Brain microvascular endothelial cell (primary cell): Measurements from ENCODE around the gene ALDH1L2.

Experiments
- DNase-seq: peaks from one replicate; pipeline ENCODE4 v3.0.0-alpha.2; 2020
- H3K27ac ChIP-seq: fragments of 250-450 bp; sonication (Bioruptor Pico); 2 replicates; pipeline ENCODE4 v1.5.1; 2020; ENCODE audit warnings: mild to moderate bottlenecking, moderate library complexity
- H3K27me3 ChIP-seq: fragments of 250-450 bp; sonication (Bioruptor Pico); replicated peaks from 2 replicates; pipeline ENCODE4 v1.5.1; 2020; ENCODE audit warnings: mild to moderate bottlenecking
- H3K36me3 ChIP-seq: fragments of 250-450 bp; sonication (Bioruptor Pico); replicated peaks from 2 replicates; pipeline ENCODE4 v1.5.1; 2020; ENCODE audit warnings: mild to moderate bottlenecking
- H3K4me3 ChIP-seq: 2 replicates; pipeline ENCODE4 v1.5.1; 2011; ENCODE audit warnings: low read depth, mild to moderate bottlenecking, control low read depth, low read length, moderate library complexity
- in situ Hi-C: cut with HindIII; loops from 2 replicates; pipeline ENCODE4 v1.10.0; 2017; ENCODE audit warnings: low sequenced_read_pairs, low pct_ligation_motif_present
- TF ChIP-seq, protein P1 (sequence below): IDR thresholded peaks from 2 replicates; pipeline ENCODE4 v1.5.1; 2011; ENCODE audit warnings: low read depth, mild to moderate bottlenecking, moderate library complexity, low read length, control low read depth, inconsistent platforms; ENCODE audit errors: missing control alignments

Gene ALDH1L2

DNA sequence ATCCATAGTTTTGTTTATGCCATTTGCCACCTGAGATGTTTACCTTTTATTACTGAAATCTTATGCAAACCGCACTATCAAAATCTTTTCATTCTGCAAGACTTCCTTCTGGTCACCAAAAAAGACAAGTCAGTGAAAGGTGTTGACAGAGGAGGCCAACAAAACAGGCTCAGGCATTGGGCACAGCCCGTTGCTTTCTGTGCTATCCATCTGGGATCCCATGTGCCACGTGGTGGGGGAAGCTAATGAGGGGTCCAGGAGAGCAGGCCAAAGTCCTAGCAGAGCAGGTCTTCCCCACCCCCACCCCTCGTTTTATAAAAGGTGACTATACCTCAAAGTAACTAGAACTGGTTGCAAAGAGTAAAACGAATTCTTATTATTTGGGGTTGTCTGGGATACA is 1.2 kb downstream of the ALDH1L2 start:
- peak overlapping the region; percentile 85 for H3K4me3 ChIP-seq

DNA sequence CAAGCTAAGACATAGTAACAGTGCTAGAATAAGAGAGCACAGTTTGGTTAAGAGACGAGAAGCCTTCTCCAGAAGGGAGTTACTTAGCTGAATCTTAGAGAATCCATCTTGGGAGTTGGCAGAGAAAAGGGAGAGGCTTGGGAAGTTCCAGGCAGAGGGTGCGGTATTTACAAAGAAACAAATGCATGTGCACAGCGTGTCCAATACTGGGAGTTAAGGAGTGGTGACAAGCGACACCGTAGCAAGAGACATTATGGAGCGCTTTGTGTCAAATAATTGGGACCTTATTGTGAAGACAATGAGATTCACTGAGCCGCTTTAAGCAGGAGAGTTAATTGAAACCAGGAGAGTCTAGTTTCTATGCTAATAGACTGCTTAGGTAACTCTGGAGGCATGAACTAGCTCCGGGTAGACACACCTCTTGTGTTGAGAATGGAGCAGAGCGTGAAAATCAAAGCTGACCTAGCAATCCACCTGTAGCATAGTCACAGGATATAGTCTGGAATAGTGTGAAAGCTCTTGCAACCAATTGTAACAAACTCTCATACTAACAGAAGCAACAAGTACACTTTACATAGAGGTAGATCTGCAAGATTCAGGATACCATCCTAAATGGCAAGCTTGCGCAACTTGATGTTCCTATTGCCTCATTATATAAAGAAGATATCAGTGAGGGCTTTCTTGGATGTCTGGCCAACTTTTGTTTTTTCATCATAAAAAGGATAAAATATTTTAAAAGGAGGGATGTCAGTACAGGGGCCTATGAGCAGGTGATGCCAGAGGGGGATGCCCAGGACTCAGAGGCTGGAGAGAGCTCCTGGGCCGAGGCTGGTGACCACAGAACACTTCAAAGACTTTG is 5.3 kb downstream of the ALDH1L2 start:
- no peaks in the 10 kb centered on the region for H3K27me3 ChIP-seq
- DNase-seq = no peak
- H3K27ac ChIP-seq = no peak overlapping the region
- H3K4me3 ChIP-seq = no peak overlapping the region
- in situ Hi-C loops = no loop called here
- H3K36me3 ChIP-seq = no peaks in the 10 kb centered on the region
- TF ChIP-seq, protein P1, sequence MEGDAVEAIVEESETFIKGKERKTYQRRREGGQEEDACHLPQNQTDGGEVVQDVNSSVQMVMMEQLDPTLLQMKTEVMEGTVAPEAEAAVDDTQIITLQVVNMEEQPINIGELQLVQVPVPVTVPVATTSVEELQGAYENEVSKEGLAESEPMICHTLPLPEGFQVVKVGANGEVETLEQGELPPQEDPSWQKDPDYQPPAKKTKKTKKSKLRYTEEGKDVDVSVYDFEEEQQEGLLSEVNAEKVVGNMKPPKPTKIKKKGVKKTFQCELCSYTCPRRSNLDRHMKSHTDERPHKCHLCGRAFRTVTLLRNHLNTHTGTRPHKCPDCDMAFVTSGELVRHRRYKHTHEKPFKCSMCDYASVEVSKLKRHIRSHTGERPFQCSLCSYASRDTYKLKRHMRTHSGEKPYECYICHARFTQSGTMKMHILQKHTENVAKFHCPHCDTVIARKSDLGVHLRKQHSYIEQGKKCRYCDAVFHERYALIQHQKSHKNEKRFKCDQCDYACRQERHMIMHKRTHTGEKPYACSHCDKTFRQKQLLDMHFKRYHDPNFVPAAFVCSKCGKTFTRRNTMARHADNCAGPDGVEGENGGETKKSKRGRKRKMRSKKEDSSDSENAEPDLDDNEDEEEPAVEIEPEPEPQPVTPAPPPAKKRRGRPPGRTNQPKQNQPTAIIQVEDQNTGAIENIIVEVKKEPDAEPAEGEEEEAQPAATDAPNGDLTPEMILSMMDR = no peak

More for the DNA sequence above, 1.2 kb downstream of the ALDH1L2 start:
- in situ Hi-C loops = no loop called here
- no peaks in the 10 kb centered on the region for H3K27me3 ChIP-seq
- H3K27ac ChIP-seq = peak overlapping the region; percentile 55
- no peak for DNase-seq
- TF ChIP-seq, protein P1 = no peak
- H3K36me3 ChIP-seq = no peaks in the 10 kb centered on the region

DNA sequence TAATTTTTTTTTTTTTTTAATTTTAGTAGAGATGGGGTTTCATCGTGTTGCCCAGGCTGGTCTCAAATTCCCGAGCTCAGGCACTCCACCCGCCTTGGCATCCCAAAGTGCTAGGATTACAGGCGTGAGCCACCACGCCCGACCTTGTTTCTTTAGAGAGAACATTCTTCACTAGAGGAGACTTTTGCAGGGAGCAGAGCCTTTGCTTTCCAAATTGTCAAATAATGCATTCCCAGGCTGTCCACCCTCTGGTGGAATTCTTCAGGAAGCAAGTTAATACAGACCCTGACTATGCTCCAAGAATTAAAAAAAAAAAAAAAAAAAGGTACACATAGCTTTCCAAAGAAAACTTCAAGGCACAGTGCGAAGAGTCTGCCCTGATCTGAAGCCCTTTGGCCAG is 6.8 kb downstream of the ALDH1L2 start:
- in situ Hi-C loops = no loop called here
- no peak overlapping the region for H3K27ac ChIP-seq
- no peaks in the 10 kb centered on the region for H3K27me3 ChIP-seq
- TF ChIP-seq, protein P1 = no peak
- peaks cover 8% of the 10 kb centered on the region for H3K36me3 ChIP-seq
- H3K4me3 ChIP-seq = no peak overlapping the region
- DNase-seq = no peak

DNA sequence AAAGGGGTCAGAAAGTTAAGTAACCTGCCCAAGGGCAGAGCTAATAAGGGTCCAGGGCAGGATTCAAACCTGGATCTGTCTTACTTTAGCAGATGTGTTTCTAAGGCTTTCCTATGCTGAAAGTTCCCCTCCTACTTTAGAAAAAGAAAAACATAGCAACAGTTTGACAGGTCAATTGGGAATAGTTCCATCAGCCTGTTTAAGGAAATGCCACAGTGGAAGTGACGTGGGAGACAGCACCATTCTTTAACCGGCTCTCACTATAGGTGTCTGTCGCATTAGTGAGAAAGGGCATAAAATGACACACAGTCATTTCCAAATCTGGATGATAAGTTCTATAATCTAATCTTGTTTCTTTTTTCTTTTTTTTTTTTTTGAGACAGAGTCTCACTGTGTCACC is 7.3 kb downstream of the ALDH1L2 start:
- H3K27me3 ChIP-seq = no peaks in the 10 kb centered on the region
- TF ChIP-seq, protein P1 = no peak

DNA sequence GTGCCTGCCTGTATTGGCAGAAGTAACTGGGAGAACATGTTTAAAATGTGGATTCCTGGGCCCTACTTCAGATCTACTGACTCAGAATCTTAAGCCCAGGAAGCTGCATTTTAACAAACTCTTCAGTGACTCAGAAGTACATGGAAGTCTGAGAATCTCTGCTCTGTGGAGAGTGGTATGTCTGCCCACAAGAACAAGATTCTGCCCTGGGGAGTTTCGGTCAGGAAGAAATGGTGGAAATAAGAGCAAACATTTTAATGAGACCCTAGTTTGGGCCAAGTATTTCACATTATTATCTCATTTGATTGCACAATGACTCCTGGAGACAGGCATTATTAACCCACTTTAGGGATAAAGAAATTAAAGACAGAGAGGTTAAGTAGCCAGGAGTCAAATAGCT is 8.2 kb downstream of the ALDH1L2 start:
- in situ Hi-C loops = no loop called here
- no peaks in the 10 kb centered on the region for H3K27me3 ChIP-seq
- peak; percentile 24 for DNase-seq
- no peak overlapping the region for H3K4me3 ChIP-seq
- H3K27ac ChIP-seq = no peak overlapping the region
- TF ChIP-seq, protein P1 = no peak
- H3K36me3 ChIP-seq = peaks cover 12% of the 10 kb centered on the region

More for the DNA sequence above, 7.3 kb downstream of the ALDH1L2 start:
- DNase-seq = no peak
- Histone ChIP-seq H3K36me3 (peaks cover 11% of the 10 kb centered on the region), H3K4me3 (no peak overlapping the region), H3K27ac (no peak overlapping the region)
- in situ Hi-C loops = no loop called here
